GM18909 (cell line): Measurements from ENCODE around the gene PRDM12.

Source experiments
- ATAC-seq: cut with Tn5 transposase; IDR thresholded peaks from one replicate; pipeline ENCODE4 v1.9.1; 2021; ENCODE audit warnings: mild to moderate bottlenecking; ENCODE audit not compliant: unreplicated experiment, poor library complexity

Gene PRDM12

DNA sequence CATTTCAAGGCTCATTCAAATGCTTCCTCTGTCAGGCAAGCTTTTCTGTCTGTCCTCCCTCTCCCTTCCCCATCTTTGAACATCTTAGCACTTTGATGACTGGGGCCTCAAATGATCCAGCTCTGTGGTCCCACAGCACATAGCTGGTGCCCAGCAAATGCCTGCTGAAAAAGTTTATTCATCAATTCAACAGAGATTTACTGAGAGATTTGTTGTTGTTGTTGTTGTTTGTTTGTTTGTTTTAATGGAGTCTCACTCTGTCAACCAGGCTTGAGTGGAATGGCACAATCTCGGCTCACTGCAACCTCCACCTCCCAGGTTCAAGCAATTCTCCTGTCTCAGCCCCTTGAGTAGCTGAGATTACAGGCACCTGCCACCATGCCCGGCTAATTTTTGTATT lies 23.2 kb downstream of the PRDM12 start:
- ATAC-seq = no peak

DNA sequence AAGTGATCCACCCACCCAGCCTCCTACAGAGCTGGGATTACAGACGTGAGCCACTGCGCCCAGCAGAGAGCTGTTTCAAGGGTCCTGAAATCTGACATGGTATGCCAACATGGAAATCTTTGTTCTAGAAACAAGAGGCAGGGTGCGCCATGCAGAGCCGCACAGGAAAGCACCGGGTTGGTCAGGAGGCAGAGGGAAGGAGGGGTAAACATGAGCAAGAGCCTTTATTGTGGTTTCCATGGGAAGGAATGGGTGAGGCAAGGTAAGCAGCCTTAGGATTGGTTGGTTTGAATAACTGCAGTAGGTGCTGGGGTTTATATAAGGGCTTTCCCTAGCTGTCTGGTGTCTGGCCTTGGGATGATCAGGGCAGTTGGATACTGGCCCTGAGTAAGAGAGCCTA lies 23.7 kb downstream of the PRDM12 start:
- no peak for ATAC-seq

DNA sequence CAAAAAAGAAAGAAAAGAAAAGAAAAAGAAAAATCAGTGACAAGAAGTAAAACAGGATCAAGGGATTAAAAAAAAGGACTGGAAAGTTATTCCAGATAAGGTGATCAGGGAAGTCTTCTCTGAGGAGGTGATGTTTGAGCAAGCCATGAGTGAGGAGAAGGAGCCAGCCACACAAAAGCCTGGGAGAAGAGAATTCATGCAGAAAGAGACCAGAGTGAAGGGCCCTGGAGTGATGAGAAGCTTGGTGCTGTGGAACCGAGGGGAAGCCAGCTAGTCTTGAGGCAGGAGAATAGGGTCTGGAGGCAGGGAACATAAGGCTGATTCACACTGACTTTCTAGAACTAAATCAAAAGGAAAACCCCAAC lies 25.2 kb downstream of the PRDM12 start:
- no peak for ATAC-seq

DNA sequence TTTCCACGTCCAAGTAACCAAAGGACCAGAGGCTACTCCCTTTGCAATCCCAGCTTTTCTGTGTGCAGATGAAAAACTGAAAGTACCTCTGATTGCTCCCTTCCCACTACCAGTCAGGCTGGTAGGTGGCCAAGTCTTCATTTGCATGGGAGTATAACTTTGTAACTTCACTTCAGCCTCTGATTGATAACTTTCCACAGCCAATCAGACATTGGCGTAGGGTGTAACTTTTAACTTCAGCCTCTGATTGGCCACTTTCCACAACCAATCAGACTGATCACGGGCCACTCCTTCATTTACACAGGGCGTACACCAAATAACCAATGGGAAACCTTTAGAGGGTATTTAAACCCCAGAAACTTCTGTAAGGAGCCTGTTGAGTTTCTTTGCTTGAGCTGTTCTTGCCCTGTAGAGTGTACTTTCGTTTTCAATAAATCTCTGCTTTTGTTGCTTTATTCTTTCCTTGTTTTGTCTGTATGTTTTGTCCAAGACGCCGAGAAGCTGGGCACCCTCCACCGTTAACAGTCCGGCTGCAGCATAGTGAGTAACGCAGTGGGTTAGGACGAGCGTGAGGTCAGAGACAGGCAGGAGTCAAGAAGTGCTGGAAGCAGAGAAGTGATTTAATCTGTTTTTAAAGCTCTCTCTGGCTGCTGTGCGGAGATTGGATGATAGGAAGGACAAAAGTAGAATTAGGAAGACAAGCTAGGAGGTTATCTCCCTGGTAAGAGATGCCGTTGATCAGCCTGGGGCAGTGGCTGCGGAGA lies 25.7 kb downstream of the PRDM12 start:
- no peak for ATAC-seq

DNA sequence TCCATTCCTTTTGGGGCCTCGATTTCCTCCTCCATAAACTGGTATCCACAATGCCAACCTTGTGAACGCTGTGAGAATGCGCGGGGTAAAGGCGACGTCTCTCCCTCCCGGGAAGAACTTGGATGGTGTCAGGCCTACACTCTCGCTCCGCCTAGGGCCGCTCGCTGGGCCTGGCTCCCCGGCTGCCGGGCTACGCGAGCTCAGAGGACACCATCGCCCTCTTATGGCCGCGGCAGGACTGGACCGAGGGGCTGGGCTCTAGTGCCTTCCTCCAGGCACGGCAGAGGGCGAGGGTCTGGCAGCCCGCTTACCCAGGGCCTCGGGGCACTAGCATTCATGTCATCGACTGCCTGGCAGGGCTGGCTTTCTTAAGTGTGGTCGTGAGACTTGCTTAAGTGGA lies 27.9 kb downstream of the PRDM12 start:
- ATAC-seq = no peak

DNA sequence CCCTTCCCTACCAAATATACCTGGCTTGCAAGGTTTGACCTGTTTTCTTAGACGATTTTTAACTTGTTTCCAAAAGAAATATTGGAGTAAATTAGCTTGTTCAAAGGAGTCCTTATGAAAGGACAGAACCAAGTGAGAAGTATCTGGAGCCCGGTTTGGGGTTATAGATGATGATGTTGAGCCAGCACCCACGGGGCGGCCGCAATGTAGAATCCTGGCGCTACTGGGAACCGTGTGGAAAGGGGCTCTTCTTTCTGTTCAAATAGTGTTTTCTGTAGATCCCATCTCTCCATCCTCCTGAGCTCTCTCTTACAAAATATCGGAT lies 28.7 kb downstream of the PRDM12 start:
- no peak for ATAC-seq

DNA sequence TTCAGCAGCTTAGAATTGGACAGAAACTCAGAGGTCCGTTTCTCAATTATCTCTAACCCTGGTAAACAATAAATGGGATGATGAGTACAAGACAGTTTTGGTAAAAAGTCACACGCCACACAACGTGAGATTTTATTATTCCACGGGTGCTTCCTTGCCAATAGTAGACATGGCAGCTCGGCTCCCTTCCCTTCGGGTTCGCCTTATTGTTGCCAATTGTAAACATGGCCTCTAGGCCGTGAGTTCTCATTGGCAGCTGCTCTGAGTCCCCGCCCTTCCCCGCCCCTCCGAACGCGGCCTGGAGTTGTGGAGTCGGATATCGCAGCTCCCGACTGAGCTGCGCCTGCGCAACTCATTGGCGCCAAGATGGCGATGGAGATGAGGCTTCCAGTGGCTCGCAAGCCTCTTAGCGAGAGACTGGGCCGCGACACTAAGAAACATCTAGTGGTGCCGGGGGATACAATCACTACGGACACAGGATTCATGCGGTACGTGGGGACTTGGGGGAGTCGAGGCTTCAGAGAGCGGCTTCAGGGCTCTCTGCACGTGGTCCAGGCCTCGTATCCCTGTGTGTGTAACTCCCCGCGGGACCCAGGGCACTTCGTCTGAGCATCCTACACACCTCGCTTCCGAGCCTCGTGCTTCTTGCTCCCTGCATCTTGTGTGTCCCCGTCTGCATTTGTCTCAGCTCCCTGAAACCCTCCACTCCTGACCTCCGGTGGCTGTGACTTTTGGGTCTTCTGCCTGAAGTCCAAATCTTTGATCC lies 29.2 kb downstream of the PRDM12 start, which contains the start of gene EXOSC2:
EXOSC2 (plus strand) TSS at position 355 of the 766 bp plus-strand sequence; CDS start at position 367, 12 bp downstream.
- peak; percentile 94 for ATAC-seq

DNA sequence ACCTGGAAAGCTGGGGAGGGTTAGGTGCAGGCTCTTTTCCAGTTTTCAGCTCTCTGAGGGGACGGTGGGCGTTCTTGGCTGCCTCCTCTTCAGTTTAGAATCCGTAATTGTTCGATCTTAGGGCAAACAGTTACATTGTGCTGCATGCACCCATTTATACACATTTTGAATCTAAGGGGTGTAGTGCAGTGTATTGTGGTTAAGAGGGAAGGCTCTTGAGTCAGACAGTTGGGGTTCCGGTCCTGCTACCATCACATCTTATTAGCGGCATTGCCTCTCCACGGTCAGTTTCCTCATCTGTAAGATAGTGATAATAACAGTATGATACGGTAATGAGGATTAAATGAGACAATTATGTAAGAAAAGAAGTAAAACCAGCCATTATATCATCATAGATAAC lies 29.8 kb downstream of the PRDM12 start:
- no peak for ATAC-seq

DNA sequence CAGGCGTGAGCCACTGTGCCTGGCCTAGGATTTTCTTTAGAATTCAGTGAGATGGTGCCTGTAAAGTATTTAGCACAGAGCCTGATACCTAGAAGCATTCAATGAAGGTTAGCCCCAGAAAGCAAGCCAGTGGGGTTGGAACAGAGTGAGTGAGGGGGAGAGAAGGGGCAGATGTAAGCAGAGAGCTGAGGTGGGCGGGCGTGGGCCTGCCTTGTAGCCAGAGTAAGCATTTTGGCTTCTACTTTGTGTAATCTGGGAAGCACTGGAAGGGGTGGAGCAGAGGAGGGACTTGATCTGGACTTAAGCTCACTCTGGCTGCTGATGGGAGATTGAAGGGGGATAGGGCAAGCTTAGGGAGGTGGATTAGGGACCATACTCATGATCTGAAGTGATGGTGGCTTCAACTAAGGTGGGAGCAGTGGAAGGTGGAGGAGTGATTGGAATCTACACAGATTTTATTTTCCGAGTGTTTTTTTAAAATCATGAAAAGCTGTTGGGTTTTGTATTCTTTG lies 31.8 kb downstream of the PRDM12 start:
- no peak for ATAC-seq

DNA sequence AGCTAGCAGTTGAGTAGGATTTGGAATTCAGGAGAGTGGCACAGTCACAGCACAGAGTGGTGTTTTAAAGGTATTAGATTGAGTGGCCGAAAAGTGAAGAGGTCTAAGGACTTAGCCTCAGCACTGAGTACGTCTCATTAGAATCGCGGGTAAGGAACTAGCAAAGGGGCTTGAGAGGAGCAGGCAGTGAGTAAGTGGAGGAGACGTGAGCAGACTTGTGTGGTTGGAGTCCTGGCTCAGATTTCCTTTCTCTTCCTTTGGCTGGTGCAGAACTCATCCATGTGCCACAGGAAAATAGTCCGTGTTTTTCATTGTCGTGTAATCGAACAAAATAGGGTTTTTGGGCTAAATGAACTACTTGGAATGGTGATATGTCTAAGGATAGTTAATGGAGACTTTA lies 32.6 kb downstream of the PRDM12 start:
- no peak for ATAC-seq

DNA sequence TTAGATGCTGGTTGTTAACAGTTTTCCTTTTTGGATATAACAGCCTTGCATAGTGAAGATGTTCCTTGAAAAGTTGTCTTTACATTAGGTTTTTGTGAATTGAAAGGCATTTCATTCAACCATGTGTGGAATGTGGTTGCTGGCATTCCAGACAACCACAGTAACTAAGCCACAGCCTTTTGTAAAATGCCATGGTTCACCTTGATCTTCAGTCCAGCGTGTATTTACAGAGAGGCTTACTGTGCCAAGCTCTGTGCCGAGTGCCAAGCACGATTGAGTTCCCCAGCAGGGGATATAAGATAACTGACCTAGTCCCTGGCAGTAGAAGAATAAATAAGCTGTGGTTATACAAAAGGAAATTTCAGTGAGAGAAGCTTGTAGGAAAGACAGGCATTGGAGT lies 34.1 kb downstream of the PRDM12 start:
- no peak for ATAC-seq

DNA sequence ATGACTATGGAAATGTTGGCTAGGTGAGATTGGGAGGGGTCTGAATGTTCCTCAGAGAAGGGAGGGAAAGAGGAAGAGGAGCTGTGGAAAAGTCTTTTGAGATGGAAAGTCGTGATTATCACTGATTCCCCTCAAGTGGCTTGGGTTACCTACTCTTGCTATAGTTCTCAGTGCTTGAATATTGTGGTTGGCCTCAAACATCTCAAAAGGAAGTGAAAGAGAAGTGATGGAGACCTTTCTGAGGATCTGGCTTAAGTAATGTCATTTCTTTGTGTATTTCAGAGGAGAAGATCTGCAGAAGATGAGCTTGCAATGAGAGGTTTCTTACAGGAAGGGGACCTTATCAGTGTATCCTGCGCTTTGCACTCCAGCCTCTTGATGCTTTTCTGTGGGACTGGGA lies 34.7 kb downstream of the PRDM12 start:
- no peak for ATAC-seq

DNA sequence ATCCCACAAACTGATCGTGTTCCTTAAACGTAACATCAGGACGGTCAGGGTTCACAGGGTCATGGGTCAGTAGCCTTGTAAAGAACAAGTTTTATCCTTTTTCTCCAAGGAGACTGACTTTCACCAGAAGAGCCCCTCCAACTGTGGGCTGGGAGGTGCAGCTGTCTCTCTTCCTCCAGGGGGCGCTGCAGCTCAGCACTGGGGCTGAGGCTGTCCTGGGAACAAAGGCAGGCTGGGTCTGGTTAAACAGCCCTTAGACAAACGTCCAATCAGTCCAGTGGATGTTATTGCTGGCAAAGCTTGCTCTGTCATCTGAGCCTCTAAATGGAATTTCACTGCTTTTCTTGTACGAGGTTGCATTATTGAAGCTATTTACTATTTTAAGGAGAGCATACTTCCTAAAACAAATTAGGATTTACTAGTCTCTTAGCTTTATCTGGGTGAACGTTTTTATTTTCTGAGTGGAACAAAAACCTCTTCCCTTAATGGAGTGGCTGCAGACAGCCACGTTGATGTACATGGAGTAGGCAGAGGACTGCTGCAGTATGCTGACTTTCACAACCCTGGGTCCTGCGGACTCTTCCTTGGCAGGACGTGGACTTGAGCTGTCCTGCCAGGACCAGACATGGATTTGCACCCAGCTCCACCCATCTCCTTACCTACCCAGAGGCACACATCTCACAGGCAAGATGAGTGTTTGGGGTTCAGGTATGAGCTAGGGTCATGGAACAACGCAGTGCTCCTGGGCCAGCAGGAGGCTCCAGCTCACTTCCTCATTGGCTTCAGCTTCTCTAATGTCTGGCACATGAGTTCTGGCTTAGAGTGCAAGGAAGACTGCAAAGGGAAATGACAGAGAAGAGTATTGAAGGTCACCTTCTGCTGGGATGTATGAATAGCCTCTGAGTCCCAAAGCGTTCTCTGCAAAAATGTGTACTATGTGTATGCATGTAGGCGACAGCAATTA lies 36.9 kb downstream of the PRDM12 start:
- ATAC-seq = no peak

DNA sequence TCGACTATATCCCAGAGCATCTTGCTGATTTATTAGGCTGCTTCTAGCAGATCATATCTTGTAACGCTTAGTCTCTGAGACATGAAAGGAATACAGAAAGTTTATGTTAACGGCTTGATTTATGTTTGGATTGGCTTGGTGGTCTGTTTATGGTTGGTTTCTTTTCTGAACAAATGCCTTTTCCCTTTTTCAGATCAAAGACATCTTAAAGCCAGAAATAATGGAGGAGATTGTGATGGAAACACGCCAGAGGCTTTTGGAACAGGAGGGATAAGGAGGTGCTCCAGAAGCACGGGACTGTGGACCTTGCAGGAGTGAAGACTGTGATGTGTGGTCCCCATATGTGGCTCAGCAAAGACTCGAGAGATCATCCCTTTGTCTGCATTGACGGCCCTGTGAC lies 39.1 kb downstream of the PRDM12 start:
- ATAC-seq = no peak

DNA sequence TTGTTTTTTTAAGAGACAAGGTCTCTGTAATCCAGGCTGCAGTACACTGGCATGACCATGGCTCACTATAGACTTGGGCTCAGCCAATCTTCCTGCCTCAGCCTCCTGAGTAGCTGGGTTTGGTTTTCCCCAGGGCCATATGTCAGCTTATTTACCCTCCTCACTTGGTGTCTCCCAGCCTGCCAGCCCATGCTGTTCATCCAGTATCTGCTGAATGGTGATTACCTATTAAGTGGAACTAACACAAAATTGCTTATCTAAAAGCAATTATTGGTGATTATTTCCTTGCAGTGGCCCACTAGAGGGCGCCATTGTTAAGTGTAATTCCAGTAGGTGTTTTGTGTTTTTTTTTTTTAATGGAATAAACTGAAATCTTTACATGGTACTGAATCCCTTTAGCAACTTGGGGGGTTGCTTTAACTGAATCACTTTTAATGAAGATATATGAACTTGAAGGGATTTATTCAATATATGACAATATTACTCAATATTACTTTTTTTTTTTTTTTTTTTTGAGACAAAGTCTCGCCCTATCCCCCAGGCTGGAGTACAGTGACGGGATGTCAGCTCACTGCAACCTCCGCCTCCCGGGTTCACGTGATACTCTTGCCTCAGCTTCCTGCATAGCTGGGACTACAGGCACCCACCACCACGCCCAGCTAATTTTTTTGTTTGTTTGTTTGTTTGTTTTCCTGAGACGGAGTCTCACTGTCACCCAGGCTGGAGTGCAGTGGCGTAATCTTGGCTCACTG lies 43.0 kb downstream of the PRDM12 start:
- ATAC-seq = no peak

DNA sequence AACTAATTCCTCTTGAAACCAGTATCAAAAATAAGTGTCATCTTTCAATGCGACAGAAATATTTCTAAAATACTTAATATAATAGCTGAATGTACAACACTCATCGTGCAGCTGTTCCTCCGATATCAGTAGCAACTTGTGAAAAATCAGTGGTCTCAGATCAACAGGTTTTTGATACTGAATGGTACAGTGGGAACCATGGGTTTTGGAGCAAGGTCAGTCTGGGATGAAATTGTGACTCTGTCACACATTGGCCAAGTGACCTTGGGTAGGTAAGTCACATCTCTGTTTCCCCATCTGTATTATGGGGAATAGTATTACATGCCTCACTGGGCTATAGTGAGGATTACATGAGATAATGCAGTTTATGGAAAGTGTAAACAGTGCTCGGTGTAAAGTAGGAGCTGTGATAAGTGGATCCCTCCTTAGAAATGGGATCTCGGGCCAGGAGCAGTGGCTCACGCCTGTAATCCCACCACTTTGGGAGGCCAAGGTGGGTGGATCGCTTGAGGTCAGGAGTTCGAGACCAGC lies 46.5 kb downstream of the PRDM12 start:
- no peak for ATAC-seq

DNA sequence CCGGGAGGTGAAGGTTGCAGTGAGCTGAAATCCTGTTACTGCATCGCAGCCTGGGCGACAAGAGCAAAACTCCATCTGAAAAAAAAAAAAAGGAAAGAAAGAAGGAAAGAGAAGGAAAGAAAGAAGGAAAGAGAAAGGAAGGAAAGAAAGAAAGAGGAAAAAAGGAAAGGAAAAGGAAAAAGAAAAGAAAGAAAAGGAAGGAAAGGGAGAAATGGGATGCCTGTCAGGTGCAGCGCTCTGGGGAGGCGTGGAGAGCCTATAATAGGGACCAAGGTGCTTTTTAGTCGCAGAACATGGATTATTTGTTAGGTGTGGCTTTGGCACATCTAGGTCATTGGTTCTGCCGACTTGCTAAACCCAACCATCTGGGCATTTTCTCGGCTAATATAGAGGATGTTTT lies 47.1 kb downstream of the PRDM12 start:
- no peak for ATAC-seq

DNA sequence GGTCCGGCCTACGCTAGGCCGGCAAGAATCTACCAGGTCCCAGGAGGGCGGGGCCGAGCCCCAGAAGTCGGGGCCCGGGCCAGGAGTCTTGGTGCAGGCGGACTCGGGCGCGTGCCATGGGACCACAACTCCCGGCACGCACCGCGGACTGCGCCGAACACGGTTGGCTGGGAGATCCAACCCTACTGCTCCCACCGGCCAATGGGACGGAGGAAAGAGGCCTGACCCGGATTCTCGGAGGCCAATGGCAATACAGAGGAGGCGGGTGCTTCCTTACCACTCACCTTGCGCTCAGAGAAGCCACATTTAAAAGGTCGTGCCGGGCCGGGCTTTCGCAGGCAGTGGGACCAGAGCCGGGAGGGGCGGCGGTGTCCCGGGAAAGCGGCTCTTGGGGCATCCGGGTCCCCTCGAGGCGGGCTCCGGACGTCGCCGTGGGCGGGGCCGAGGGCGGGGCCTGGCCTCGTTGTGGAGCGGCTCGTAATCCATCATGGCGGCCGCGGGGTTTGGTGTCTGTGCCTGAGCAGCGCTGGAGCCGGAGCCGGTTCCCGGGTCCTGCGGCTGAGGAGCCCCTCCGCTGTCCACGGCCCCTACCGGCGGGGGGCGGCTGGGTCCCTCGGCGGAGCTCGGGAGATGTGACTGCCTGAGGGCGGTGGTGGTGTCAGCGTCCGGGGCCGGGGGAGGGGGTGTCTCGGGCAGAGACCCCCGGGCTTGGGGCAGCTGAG lies 48.3 kb downstream of the PRDM12 start:
- ATAC-seq = peak; percentile 97
